Ovary (tissue), 10 donors: Measurements from ENCODE around the gene SLC1A7. TPM values are rescaled to one million over a fixed set of nuclear protein-coding genes. Genes with fewer than 3 reads are reported as not detected.

Experiments used
- DNase-seq, 5 donors: peaks; one replicate each; pipeline ENCODE4 v3.0.0-alpha.2; 2019 to 2020
- H3K27ac ChIP-seq, 2 donors: fragments of 200-600 bp; one replicate each; pipeline versions ENCODE4 v1.5.1 to v1.8.0; 2019 to 2022
- H3K27me3 ChIP-seq: fragments of 200-600 bp; one replicate; pipeline ENCODE4 v1.8.0; 2022
- H3K36me3 ChIP-seq: fragments of 200-600 bp; sonication (generic); one replicate; pipeline ENCODE4 v1.5.1; 2019
- H3K4me1 ChIP-seq: one replicate; pipeline ENCODE4 v1.8.1; 2013; ENCODE audit warnings: mild to moderate bottlenecking, moderate library complexity; ENCODE audit not compliant: insufficient read depth
- H3K4me3 ChIP-seq: fragments of 200-600 bp; sonication (generic); one replicate; pipeline ENCODE4 v1.5.1; 2017
- H3K9me3 ChIP-seq, 2 donors: fragments of 200-600 bp in 1 of 2; sonication (generic) in 1 of 2; one replicate each; pipeline versions ENCODE4 v1.5.1 to v1.8.1; 2013 to 2019; ENCODE audit warnings: mild to moderate bottlenecking in 1 of 2, moderate library complexity in 1 of 2
- EP300 ChIP-seq: sonication (generic); formaldehyde crosslinking; IDR thresholded peaks from one replicate; pipeline ENCODE4 v1.6.1; 2017; ENCODE audit warnings: antibody characterized with exemption
- POLR2A ChIP-seq: fragments of 450-650 bp; IDR thresholded peaks from one replicate; pipeline ENCODE4 v1.6.1; 2017; ENCODE audit warnings: antibody characterized with exemption, mild to moderate bottlenecking, moderate library complexity
- WGBS, 3 donors: extraction: QIAGEN DNeasy Blood & Tissue Kit in 1 of 3; methylation state at CpG; one replicate each; pipeline versions ENCODE4 v1.1.5 to v1.1.7; 2013 to 2017; 5-methylcytosine and 5-hydroxymethylcytosine counted together
- intact Hi-C, 4 donors: fragments of 100-400 bp; cut with DNase I; formaldehyde crosslinking; loops; one replicate each; pipeline versions ENCODE4 v1.11.0 to v1.15.1; 2022 to 2023
- long read RNA-seq, 3 donors: library from polyadenylated mRNA in 2 of 3; unstranded in 2 of 3; transcript quantifications; one replicate each; pipeline ENCODE4 v2.0.0 and lab custom pipeline, GENCODE V29; 2021 to 2026
- polyA plus RNA-seq, 2 donors: library from polyadenylated mRNA; stranded (reverse); fragments of 200-250 nt in 1 of 2; fragments of 350-450 nt in 1 of 2; fragmentation: Illumina TruSeq in 1 of 2; extraction: RNeasy Lipid Tissue Mini Kit (QIAGEN cat#74804) in 1 of 2; gene quantifications; one replicate each; pipeline ENCODE4 v1.2.3, GENCODE V29; 2013 to 2014
- total RNA-seq, 7 donors: library from RNA; depleted of rRNA in 2 of 7; stranded (reverse); fragments of >200 nt in 2 of 7; fragmentation: NEBNext Ultra II Directional in 3 of 7; extraction: Animal tissue kit (Norgen Biotek cat#: 25700) in 3 of 7; gene quantifications; one replicate each; pipeline versions ENCODE4 v1.1.0 to v1.2.4, GENCODE V29; 2016 to 2023
- TF ChIP-seq, protein P1 (sequence below), 3 donors: fragments of 450-650 bp in 2 of 3; fragments of 200-600 bp in 1 of 3; IDR thresholded peaks; one replicate each; pipeline versions ENCODE4 v1.5.1 to v1.8.0; 2016 to 2022; ENCODE audit warnings: antibody characterized with exemption in 3 of 3, mild to moderate bottlenecking in 1 of 3
- donor health status: DM: no; HTN: no; CAD: no; lungs with moderate emphysema.
- donor health status: DM: no; HTN: no; CAD: no.
- donor health status: Bipolar disorder and iron deficiency.
- donor health status: DM: yes; HTN: yes; CAD: no.
- donor health status: DM: no; HTN: no; CAD: no.
- donor health status: DM: yes; HTN: yes; CAD: no.

Gene SLC1A7
- total RNA-seq (under 1 TPM in 1 of 7 donors, not detected in 6; 0.25 TPM), polyA plus RNA-seq (under 1 TPM in 1 of 2 donors, not detected in 1; 0.28 TPM)
- long read RNA-seq, donor 1, partial matches to known transcripts = 0 of 4 reads
- long read RNA-seq, donor 1, other reads (novel, unspliced or antisense) = 4 of 4 reads
- long read RNA-seq, donor 2 = 0 reads
- long read RNA-seq, donor 3 = 0 reads

DNA sequence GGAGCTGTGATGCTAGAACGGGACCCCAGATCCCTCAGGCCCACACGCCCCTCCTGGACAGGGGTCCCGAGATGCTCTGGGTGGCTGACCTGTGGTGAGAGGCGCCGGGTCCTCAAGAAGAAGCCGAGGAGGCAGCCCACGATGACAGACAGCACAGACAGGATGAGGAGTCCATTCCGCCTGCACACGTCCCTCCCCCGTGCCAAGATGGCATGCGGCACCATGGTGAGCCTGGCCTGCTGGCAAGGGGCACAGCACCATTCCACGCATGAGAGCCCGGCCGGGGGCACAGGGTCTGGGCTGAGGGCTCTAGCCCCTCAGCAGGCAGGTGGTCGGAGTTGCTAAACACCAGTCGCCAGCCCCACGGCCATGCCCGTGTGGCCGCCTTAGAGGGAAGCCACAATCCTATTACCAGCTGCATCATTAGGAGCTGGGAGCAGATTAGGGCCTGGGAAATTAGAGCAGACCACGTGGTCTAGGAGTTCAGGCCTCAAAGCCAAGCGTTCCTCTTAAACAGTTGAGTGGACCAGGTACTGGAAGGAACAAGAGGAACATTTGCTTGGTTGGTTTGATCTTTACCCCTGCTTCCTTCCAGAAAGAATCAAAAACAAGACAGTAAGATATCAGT is at the start of gene SLC1A7:
Gene SLC1A7, minus strand, starts transcription at position 413 of the 628 bp plus-strand sequence. Its CDS starts 189 bp downstream, at position 224.
- H3K36me3 ChIP-seq = no peaks in the 10 kb centered on the region
- no peak within 1 kb of the TSS for H3K4me3 ChIP-seq
- WGBS, 3 donors = 92 to 93% (median 93%) methylated on average over 21 of the region's 21 CpGs
- no peaks in the 10 kb centered on the region for H3K9me3 ChIP-seq
- DNase-seq = peak in 1 of 5 donors; percentile 6
- peaks cover 19% of the 10 kb centered on the region for H3K4me1 ChIP-seq
- TF ChIP-seq EP300 (no peak), POLR2A (no peak)
- TF ChIP-seq, protein P1, sequence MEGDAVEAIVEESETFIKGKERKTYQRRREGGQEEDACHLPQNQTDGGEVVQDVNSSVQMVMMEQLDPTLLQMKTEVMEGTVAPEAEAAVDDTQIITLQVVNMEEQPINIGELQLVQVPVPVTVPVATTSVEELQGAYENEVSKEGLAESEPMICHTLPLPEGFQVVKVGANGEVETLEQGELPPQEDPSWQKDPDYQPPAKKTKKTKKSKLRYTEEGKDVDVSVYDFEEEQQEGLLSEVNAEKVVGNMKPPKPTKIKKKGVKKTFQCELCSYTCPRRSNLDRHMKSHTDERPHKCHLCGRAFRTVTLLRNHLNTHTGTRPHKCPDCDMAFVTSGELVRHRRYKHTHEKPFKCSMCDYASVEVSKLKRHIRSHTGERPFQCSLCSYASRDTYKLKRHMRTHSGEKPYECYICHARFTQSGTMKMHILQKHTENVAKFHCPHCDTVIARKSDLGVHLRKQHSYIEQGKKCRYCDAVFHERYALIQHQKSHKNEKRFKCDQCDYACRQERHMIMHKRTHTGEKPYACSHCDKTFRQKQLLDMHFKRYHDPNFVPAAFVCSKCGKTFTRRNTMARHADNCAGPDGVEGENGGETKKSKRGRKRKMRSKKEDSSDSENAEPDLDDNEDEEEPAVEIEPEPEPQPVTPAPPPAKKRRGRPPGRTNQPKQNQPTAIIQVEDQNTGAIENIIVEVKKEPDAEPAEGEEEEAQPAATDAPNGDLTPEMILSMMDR (IDR thresholded peaks at IDR 0.05) = no peak
- H3K27me3 ChIP-seq = no peaks in the 10 kb centered on the region
- no peak within 1 kb of the TSS for H3K27ac ChIP-seq
- intact Hi-C loops = no loop called here

DNA sequence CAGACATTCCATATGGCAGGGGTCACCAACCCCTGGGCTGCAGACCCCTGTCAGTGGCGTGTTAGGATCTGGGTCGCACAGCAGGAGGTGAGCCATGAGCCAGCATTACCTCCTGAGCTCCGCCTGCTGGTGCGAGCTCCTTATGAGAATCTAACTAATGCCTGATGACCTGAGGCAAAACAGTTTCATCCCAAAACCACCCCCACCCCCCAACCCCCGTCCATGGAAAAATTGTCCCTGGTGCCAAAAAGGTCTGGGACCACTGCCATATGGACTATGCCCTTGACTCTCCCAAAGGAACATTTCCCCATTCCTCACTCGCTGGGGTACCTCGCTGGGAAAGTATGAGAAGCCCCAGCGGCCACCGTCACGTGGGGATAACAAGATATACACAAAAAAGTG is 47.8 kb upstream of the SLC1A7 start:
- DNase-seq = no peak
- intact Hi-C loops = no loop called here
- 69 to 75% (median 69%) methylated on average over 10 of the region's 10 CpGs for WGBS, 3 donors
- no peaks in the 10 kb centered on the region for H3K9me3 ChIP-seq
- peaks cover 2% of the 10 kb centered on the region for H3K4me1 ChIP-seq
- no peak for TF ChIP-seq EP300
- TF ChIP-seq POLR2A = no peak
- TF ChIP-seq, protein P1 (IDR thresholded peaks at IDR 0.05) = no peak
- no peaks in the 10 kb centered on the region for H3K36me3 ChIP-seq
- H3K4me3 ChIP-seq = no peak overlapping the region
- no peak overlapping the region for H3K27ac ChIP-seq
- no peaks in the 10 kb centered on the region for H3K27me3 ChIP-seq

DNA sequence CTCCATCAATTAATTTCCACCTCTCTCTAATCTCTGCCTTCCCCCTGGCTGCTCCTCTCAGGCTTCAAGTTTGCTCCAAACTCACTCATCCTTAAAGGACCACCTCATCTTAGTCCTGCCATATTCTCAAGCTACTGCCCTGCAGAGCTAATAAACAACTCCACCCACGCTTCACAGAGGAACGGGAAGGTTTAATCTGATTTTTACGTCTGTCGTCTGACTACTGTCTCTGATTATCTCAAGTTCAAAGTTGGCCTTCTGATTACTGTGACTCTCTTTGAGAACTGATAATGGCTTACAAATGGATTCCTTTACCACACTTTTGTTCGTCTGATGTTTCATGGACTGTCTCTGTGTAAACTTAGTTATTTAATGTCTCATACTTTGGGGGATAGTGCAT is 46.6 kb upstream of the SLC1A7 start:
- Histone ChIP-seq H3K4me1 (peaks cover 3% of the 10 kb centered on the region), H3K9me3 (no peaks in the 10 kb centered on the region), H3K4me3 (no peak overlapping the region), H3K36me3 (no peaks in the 10 kb centered on the region), H3K27ac (no peak overlapping the region), H3K27me3 (no peaks in the 10 kb centered on the region)
- intact Hi-C loops = loop anchor here in 3 of 4 donors (10.0 kb wide), 4 partner anchors 124 to 494 kb away; partner anchors contain the start of genes COA7 (in 1 of the 3) and PODN (in 1 of the 3)
- TF ChIP-seq EP300 (no peak), POLR2A (no peak)
- TF ChIP-seq, protein P1 (IDR thresholded peaks at IDR 0.05) = no peak
- no peak for DNase-seq
- WGBS, 3 donors = 53 to 60% (median 54%) methylated on average over 5 of the region's 5 CpGs

DNA sequence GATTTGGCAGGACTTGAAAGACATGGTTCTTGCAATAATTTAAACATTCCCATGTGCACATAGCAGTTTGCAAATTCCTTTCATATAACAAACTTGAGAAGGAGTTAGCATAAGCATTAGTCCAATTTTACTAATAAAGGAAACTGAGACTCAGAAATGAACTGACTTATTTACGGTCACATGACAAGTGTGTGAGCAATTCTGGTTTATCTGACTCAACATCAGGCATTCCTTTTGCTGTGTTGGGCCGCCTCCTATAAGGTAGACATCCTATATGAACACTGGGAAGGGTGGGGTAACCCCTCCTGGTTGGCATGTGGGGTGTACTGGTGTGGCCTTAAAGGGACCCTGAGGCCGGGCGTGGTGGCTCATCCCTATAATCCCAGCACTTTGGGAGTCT is 45.7 kb upstream of the SLC1A7 start:
- intact Hi-C loops = loop anchor here in 3 of 4 donors (10.0 kb wide), 4 partner anchors 123 to 493 kb away; partner anchors contain the start of genes COA7 (in 1 of the 3) and PODN (in 1 of the 3)
- DNase-seq = no peak
- Histone ChIP-seq H3K9me3 (no peaks in the 10 kb centered on the region), H3K36me3 (no peaks in the 10 kb centered on the region), H3K27me3 (no peaks in the 10 kb centered on the region), H3K27ac (no peak overlapping the region), H3K4me3 (no peak overlapping the region), H3K4me1 (peaks cover 9% of the 10 kb centered on the region)
- 82 to 90% (median 87%) methylated on average over 4 of the region's 4 CpGs for WGBS, 3 donors
- TF ChIP-seq EP300 = no peak
- no peak for TF ChIP-seq POLR2A
- TF ChIP-seq, protein P1 (IDR thresholded peaks at IDR 0.05) = no peak
